Hepatocyte (in vitro differentiated cells): ENCODE measurements around the gene UVSSA. TPM values are rescaled to one million over a fixed set of nuclear protein-coding genes. Genes with fewer than 3 reads are reported as not detected.
"Not testable (repeated sequence)": the region's sequence is repeated elsewhere in the genome, so short reads cannot be mapped to it uniquely, and the experiment has no call there.

Source experiments
- DNase-seq: peaks from one replicate; pipeline ENCODE4 v3.0.0-alpha.2; 2016; ENCODE audit warnings: low spot score
- H2AFZ ChIP-seq: fragments of 200-600 bp; sonication (generic); 2 replicates; pipeline ENCODE4 v1.6.0; 2016; ENCODE audit warnings: antibody characterized with exemption, mild to moderate bottlenecking
- H3K27ac ChIP-seq: fragments of 200-600 bp; sonication (generic); 2 replicates; pipeline ENCODE4 v1.5.1; 2016; ENCODE audit warnings: mild to moderate bottlenecking
- H3K27me3 ChIP-seq: fragments of 200-600 bp; sonication (generic); 2 replicates; pipeline ENCODE4 v1.6.1; 2016
- H3K36me3 ChIP-seq: fragments of 200-600 bp; sonication (generic); replicated peaks from 2 replicates; pipeline ENCODE4 v1.5.1; 2016; ENCODE audit warnings: low read depth; ENCODE audit not compliant: insufficient read depth
- H3K4me1 ChIP-seq: fragments of 200-600 bp; sonication (generic); 2 replicates; pipeline ENCODE4 v1.5.1; 2016; ENCODE audit warnings: mild to moderate bottlenecking, moderate library complexity; ENCODE audit not compliant: insufficient read depth
- H3K4me2 ChIP-seq: fragments of 200-600 bp; sonication (generic); 2 replicates; pipeline ENCODE4 v1.6.0; 2016
- H3K4me3 ChIP-seq: fragments of 200-600 bp; sonication (generic); 2 replicates; pipeline ENCODE4 v1.5.1; 2016; ENCODE audit warnings: mild to moderate bottlenecking
- H3K79me2 ChIP-seq: fragments of 200-600 bp; sonication (generic); 2 replicates; pipeline ENCODE4 v1.6.0; 2017; ENCODE audit warnings: mild to moderate bottlenecking
- H3K9me2 ChIP-seq: fragments of 200-600 bp; sonication (generic); replicated peaks from 2 replicates; pipeline ENCODE4 v1.6.0; 2017; ENCODE audit warnings: mild to moderate bottlenecking; ENCODE audit not compliant: insufficient read depth
- H3K9me3 ChIP-seq: fragments of 200-600 bp; sonication (generic); 2 replicates; pipeline ENCODE4 v1.5.1; 2016; ENCODE audit warnings: low read depth, mild to moderate bottlenecking
- H4K20me1 ChIP-seq: fragments of 200-600 bp; sonication (generic); 2 replicates; pipeline ENCODE4 v1.6.0; 2016; ENCODE audit warnings: mild to moderate bottlenecking; ENCODE audit not compliant: insufficient read depth, poor library complexity, severe bottlenecking
- CTCF ChIP-seq: fragments of 200-600 bp; sonication (generic); IDR thresholded peaks from 2 replicates; pipeline ENCODE4 v1.5.1; 2016; ENCODE audit warnings: antibody characterized with exemption, mild to moderate bottlenecking; ENCODE audit not compliant: poor library complexity
- EZH2 ChIP-seq: fragments of 200-600 bp; sonication (generic); IDR thresholded peaks from 2 replicates; pipeline ENCODE4 v1.6.1; 2016; ENCODE audit warnings: antibody characterized with exemption, mild to moderate bottlenecking, borderline replicate concordance
- EZH2phosphoT487 ChIP-seq: fragments of 200-600 bp; sonication (generic); IDR thresholded peaks from one replicate; pipeline ENCODE4 v1.6.1; 2018; ENCODE audit warnings: antibody characterized with exemption, mild to moderate bottlenecking, low read depth, moderate library complexity; ENCODE audit not compliant: unreplicated experiment, severe bottlenecking
- WGBS: methylation state at CpG from one replicate; pipeline ENCODE4 v1.1.6; 2016; ENCODE audit warnings: low lambda C conversion rate; ENCODE audit errors: missing lambda C conversion rate; 5-methylcytosine and 5-hydroxymethylcytosine counted together
- polyA plus RNA-seq: library from polyadenylated mRNA; unstranded; fragments of >200 nt; fragmentation: Nextera tagmentation; extraction: Ambion mirVana; gene quantifications from 2 replicates; pipeline ENCODE4 v1.2.1, GENCODE V29; 2016
- total RNA-seq: library from RNA; depleted of rRNA; stranded (reverse); fragments of >200 nt; gene quantifications from 2 replicates; pipeline ENCODE4 v1.2.3, GENCODE V29; 2014

The UVSSA gene
- total and polyA plus RNA-seq, 2 experiments from 2014 or later = 10.6 to 11.0 TPM

GRCh38 chr4:1331591-1332353 is 15.2 kb upstream of the UVSSA start:
- H4K20me1 ChIP-seq = no peaks in the 10 kb centered on the region
- H2AFZ ChIP-seq = no peak overlapping the region
- no peak for TF ChIP-seq EZH2phosphoT487
- TF ChIP-seq CTCF = no peak
- TF ChIP-seq EZH2 = no peak
- no peak for DNase-seq
- WGBS = 96% methylated on average over 21 of the region's 21 CpGs
- H3K9me3 ChIP-seq = no peaks in the 10 kb centered on the region
- H3K27me3 ChIP-seq = no peaks in the 10 kb centered on the region
- no peak overlapping the region for H3K4me2 ChIP-seq
- H3K4me3 ChIP-seq = no peak overlapping the region
- no peaks in the 10 kb centered on the region for H3K79me2 ChIP-seq
- no peak overlapping the region for H3K27ac ChIP-seq
- H3K36me3 ChIP-seq = no peaks in the 10 kb centered on the region
- no peaks in the 10 kb centered on the region for H3K4me1 ChIP-seq
- no peaks in the 10 kb centered on the region for H3K9me2 ChIP-seq

GRCh38 chr4:1332686-1333085 is 14.3 kb upstream of the UVSSA start:
- Histone ChIP-seq H3K4me2 (no peak overlapping the region), H3K9me3 (no peaks in the 10 kb centered on the region), H3K27ac (no peak overlapping the region), H3K4me3 (no peak overlapping the region), H3K27me3 (no peaks in the 10 kb centered on the region), H3K4me1 (no peaks in the 10 kb centered on the region), H2AFZ (no peak overlapping the region), H4K20me1 (no peaks in the 10 kb centered on the region), H3K9me2 (no peaks in the 10 kb centered on the region), H3K36me3 (no peaks in the 10 kb centered on the region), H3K79me2 (no peaks in the 10 kb centered on the region)
- WGBS = 94% methylated on average over 13 of the region's 13 CpGs
- TF ChIP-seq EZH2phosphoT487 = no peak
- TF ChIP-seq EZH2 = no peak
- no peak for TF ChIP-seq CTCF
- no peak for DNase-seq

- no peaks in the 10 kb centered on the region for H3K79me2 ChIP-seq
- H3K36me3 ChIP-seq = no peaks in the 10 kb centered on the region
- no peaks in the 10 kb centered on the region for H3K9me2 ChIP-seq
- H4K20me1 ChIP-seq = no peaks in the 10 kb centered on the region
- TF ChIP-seq EZH2 (no peak), EZH2phosphoT487 (no peak), CTCF (no peak)
- no peak overlapping the region for H3K4me3 ChIP-seq
- H3K4me1 ChIP-seq = no peaks in the 10 kb centered on the region
- no peak overlapping the region for H3K4me2 ChIP-seq
- H3K9me3 ChIP-seq = no peaks in the 10 kb centered on the region
- H3K27ac ChIP-seq = no peak overlapping the region
- WGBS = 97% methylated on average over 8 of the region's 8 CpGs
- DNase-seq = no peak
- H3K27me3 ChIP-seq = no peaks in the 10 kb centered on the region
- H2AFZ ChIP-seq = no peak overlapping the region
Measured at GRCh38 chr4:1333256-1333655, 13.8 kb upstream of the UVSSA start.

- H3K9me2 ChIP-seq, H2AFZ ChIP-seq, H3K9me3 ChIP-seq, H3K4me1 ChIP-seq, H4K20me1 ChIP-seq, DNase-seq, H3K79me2 ChIP-seq, H3K27me3 ChIP-seq, H3K36me3 ChIP-seq, H3K4me2 ChIP-seq, H3K4me3 ChIP-seq, H3K27ac ChIP-seq: not testable (repeated sequence)
- WGBS = 89% methylated on average over 9 of the region's 12 CpGs
Measured at GRCh38 chr4:1333851-1334578, 13.0 kb upstream of the UVSSA start.
